Right atrium auricular region (tissue), 2 donors: Measurements from ENCODE around the gene AP3D1. TPM values are rescaled to one million over a fixed set of nuclear protein-coding genes. Genes with fewer than 3 reads are reported as not detected.

Source experiments
- DNase-seq: peaks from one replicate; pipeline ENCODE4 v3.0.0-alpha.2; 2019; ENCODE audit warnings: low spot score
- H3K27ac ChIP-seq, 2 donors: fragments of 200-600 bp; sonication (generic); 1 replicate in 1 of 2; 2 replicates in 1 of 2; pipeline ENCODE4 v1.5.1; 2016 to 2019
- H3K27me3 ChIP-seq, 2 donors: fragments of 200-600 bp; sonication (generic); one replicate each; pipeline versions ENCODE4 v1.5.1 to v1.6.0; 2017 to 2019
- H3K36me3 ChIP-seq: fragments of 200-600 bp; sonication (generic); one replicate; pipeline ENCODE4 v1.5.1; 2016
- H3K4me1 ChIP-seq, 2 donors: fragments of 200-600 bp; sonication (generic); one replicate each; pipeline versions ENCODE4 v1.5.1 to v1.6.0; 2017 to 2019
- H3K4me3 ChIP-seq, 2 donors: fragments of 200-600 bp; sonication (generic); 1 replicate in 1 of 2; 2 replicates in 1 of 2; pipeline ENCODE4 v1.5.1; 2017 to 2019; ENCODE audit warnings: mild to moderate bottlenecking in 1 of 2, moderate library complexity in 1 of 2
- H3K9me3 ChIP-seq, 2 donors: fragments of 200-600 bp; sonication (generic); one replicate each; pipeline ENCODE4 v1.5.1; 2019
- CTCF ChIP-seq, 2 donors: fragments of 200-600 bp; sonication (generic); IDR thresholded peaks; one replicate each; pipeline ENCODE4 v1.5.1; 2019; ENCODE audit warnings: antibody characterized with exemption in 2 of 2
- total RNA-seq, 2 donors: library from RNA; depleted of rRNA; stranded (reverse); fragments of >200 nt; gene quantifications; one replicate each; pipeline ENCODE4 v1.1.0, GENCODE V29; 2016

AP3D1 gene
- total RNA-seq, 2 donors from 2014 or later = 82.7 to 95.8 TPM

- peaks cover 61% of the 10 kb centered on the region for H3K36me3 ChIP-seq
- no peak overlapping the region for H3K27ac ChIP-seq
- DNase-seq = no peak
- no peak overlapping the region for H3K4me3 ChIP-seq
- H3K27me3 ChIP-seq = no peaks in the 10 kb centered on the region
- H3K4me1 ChIP-seq = no peaks in the 10 kb centered on the region
- TF ChIP-seq CTCF (IDR thresholded peaks at IDR 0.05) = no peak
- H3K9me3 ChIP-seq = no peaks in the 10 kb centered on the region
Observed at GRCh38 chr19:2103045-2103707, 48.2 kb downstream of the AP3D1 start.

- Histone ChIP-seq H3K9me3 (no peaks in the 10 kb centered on the region), H3K27me3 (no peaks in the 10 kb centered on the region), H3K4me1 (peaks cover 0 to 10% of the 10 kb centered on the region in 2 donors), H3K27ac (no peak overlapping the region), H3K36me3 (peaks cover 52% of the 10 kb centered on the region), H3K4me3 (no peak overlapping the region)
- no peak for DNase-seq
- TF ChIP-seq CTCF (IDR thresholded peaks at IDR 0.05) = no peak
Observed at GRCh38 chr19:2101417-2102335, 49.7 kb downstream of the AP3D1 start.

GRCh38 chr19:2100719-2101061 is 50.7 kb downstream of the AP3D1 start:
- Histone ChIP-seq H3K27me3 (no peaks in the 10 kb centered on the region), H3K9me3 (no peaks in the 10 kb centered on the region), H3K4me1 (peaks cover 0 to 10% of the 10 kb centered on the region in 2 donors), H3K4me3 (no peak overlapping the region), H3K36me3 (peaks cover 42% of the 10 kb centered on the region), H3K27ac (no peak overlapping the region)
- TF ChIP-seq CTCF (IDR thresholded peaks at IDR 0.05) = no peak
- no peak for DNase-seq

- Histone ChIP-seq H3K27ac (no peak overlapping the region), H3K9me3 (no peaks in the 10 kb centered on the region), H3K4me1 (peaks cover 0 to 15% of the 10 kb centered on the region in 2 donors), H3K36me3 (peaks cover 36% of the 10 kb centered on the region), H3K27me3 (no peaks in the 10 kb centered on the region), H3K4me3 (no peak overlapping the region)
- TF ChIP-seq CTCF (IDR thresholded peaks at IDR 0.05) = no peak
- no peak for DNase-seq
Observed at GRCh38 chr19:2099937-2100718, 51.2 kb downstream of the AP3D1 start.

- no peak overlapping the region for H3K4me3 ChIP-seq
- peaks cover 0 to 26% of the 10 kb centered on the region in 2 donors for H3K4me1 ChIP-seq
- no peak for DNase-seq
- H3K9me3 ChIP-seq = no peaks in the 10 kb centered on the region
- no peaks in the 10 kb centered on the region for H3K27me3 ChIP-seq
- no peak for TF ChIP-seq CTCF (IDR thresholded peaks at IDR 0.05)
- H3K27ac ChIP-seq = no peak overlapping the region
- peaks cover 32% of the 10 kb centered on the region for H3K36me3 ChIP-seq
Observed at GRCh38 chr19:2099054-2099501, 52.3 kb downstream of the AP3D1 start.
